UCSD-AML1 (cell line): ENCODE data around the gene AKAP1.

ENCODE experiments used
- DNase-seq: peaks from one replicate; lab custom pipeline; 2025; ENCODE audit not compliant: unreplicated experiment; lab: John Stamatoyannopoulos, UW

The AKAP1 gene

GRCh38 chr17:57084802-57085447 lies at the start of gene AKAP1:
Gene AKAP1, plus strand, starts transcription at chr17:57085246. Its CDS starts 20,219 bp downstream, at chr17:57105465.
- peak; percentile 97 for DNase-seq

- DNase-seq = no peak
Measured at GRCh38 chr17:57035971-57036481, 49.0 kb upstream of the AKAP1 start.

- no peak for DNase-seq
Measured at GRCh38 chr17:57037411-57037810, 47.6 kb upstream of the AKAP1 start.

- DNase-seq = no peak
Measured at GRCh38 chr17:57038486-57038885, 46.6 kb upstream of the AKAP1 start.

GRCh38 chr17:57040571-57040970 lies 44.5 kb upstream of the AKAP1 start:
- DNase-seq = no peak

- DNase-seq = no peak
Measured at GRCh38 chr17:57043276-57043675, 41.8 kb upstream of the AKAP1 start.

GRCh38 chr17:57044976-57045867 lies 39.8 kb upstream of the AKAP1 start:
- no peak for DNase-seq

- DNase-seq = no peak
Measured at GRCh38 chr17:57045868-57046704, 39.0 kb upstream of the AKAP1 start.

- no peak for DNase-seq
Measured at GRCh38 chr17:57046749-57047148, 38.3 kb upstream of the AKAP1 start.

- no peak for DNase-seq
Measured at GRCh38 chr17:57048096-57048495, 37.0 kb upstream of the AKAP1 start.

- no peak for DNase-seq
Measured at GRCh38 chr17:57050306-57050705, 34.7 kb upstream of the AKAP1 start.

- DNase-seq = no peak
Measured at GRCh38 chr17:57051886-57052361, 33.1 kb upstream of the AKAP1 start.

- DNase-seq = no peak
Measured at GRCh38 chr17:57062865-57063264, 22.2 kb upstream of the AKAP1 start.

- DNase-seq = no peak
Measured at GRCh38 chr17:57067162-57067561, 17.9 kb upstream of the AKAP1 start.

GRCh38 chr17:57067781-57068180 lies 17.3 kb upstream of the AKAP1 start:
- DNase-seq = no peak

GRCh38 chr17:57068222-57068658 lies 16.8 kb upstream of the AKAP1 start:
- DNase-seq = no peak

GRCh38 chr17:57068707-57069106 lies 16.3 kb upstream of the AKAP1 start:
- no peak for DNase-seq

- no peak for DNase-seq
Measured at GRCh38 chr17:57071991-57072944, 12.8 kb upstream of the AKAP1 start.

- DNase-seq = no peak
Measured at GRCh38 chr17:57073626-57074025, 11.4 kb upstream of the AKAP1 start.

GRCh38 chr17:57075193-57075592 lies 9.9 kb upstream of the AKAP1 start:
- DNase-seq = no peak
